HepG2 (cell line): ENCODE measurements around the gene VAPA. TPM values are rescaled to one million over a fixed set of nuclear protein-coding genes. Genes with fewer than 3 reads are reported as not detected.

Experiments used
- ATF7 ChIP-seq, 2 experiments: fragments of 450-650 bp in 1 of 2; sonication (generic) in 1 of 2; formaldehyde crosslinking in 1 of 2; IDR thresholded peaks; 2 replicates each; pipeline versions ENCODE4 v1.4.0 to v1.6.1; 2016 to 2020; ENCODE audit warnings: antibody characterized with exemption in 1 of 2, mild to moderate bottlenecking in 1 of 2, missing genetic modification reagents in 1 of 2
- GATAD2A ChIP-seq: IDR thresholded peaks from 2 replicates; pipeline ENCODE4 v1.6.1; 2016
- HNF4A ChIP-seq: sonication (generic); formaldehyde crosslinking; IDR thresholded peaks from 2 replicates; pipeline ENCODE4 v1.4.0; 2020; ENCODE audit warnings: missing genetic modification reagents
- MYC ChIP-seq: sonication (generic); formaldehyde crosslinking; IDR thresholded peaks from 2 replicates; pipeline ENCODE4 v1.9.0; 2021; ENCODE audit warnings: missing genetic modification reagents, borderline replicate concordance
- ZKSCAN1 ChIP-seq: fragments of 150-350 bp; IDR thresholded peaks from 2 replicates; pipeline ENCODE4 v1.6.1; 2014; ENCODE audit warnings: low read length
- ZNF720 ChIP-seq: sonication (generic); formaldehyde crosslinking; IDR thresholded peaks from 2 replicates; pipeline ENCODE4 v1.4.0; 2020; ENCODE audit warnings: missing genetic modification reagents
- ZNF766 ChIP-seq: sonication (generic); formaldehyde crosslinking; IDR thresholded peaks from 2 replicates; pipeline ENCODE4 v1.5.0; 2020; ENCODE audit warnings: missing genetic modification reagents, borderline replicate concordance
- polyA plus RNA-seq, 8 experiments: library from polyadenylated mRNA; depleted of rRNA in 3 of 8; stranded (reverse) in 7 of 8; unstranded in 1 of 8; fragments of >200 nt; fragmentation: Illumina TruSeq in 4 of 8; extraction: Trizol in 4 of 8; gene quantifications; 2 replicates each; pipeline versions ENCODE4 v1.2.1 to v1.2.3, GENCODE V29; 2011 to 2016; ENCODE audit warnings: low read depth in 4 of 8, missing spikeins in 1 of 8, mixed read lengths in 1 of 8; ENCODE audit not compliant: insufficient read depth in 1 of 8
- total RNA-seq, 5 experiments: library from RNA; depleted of rRNA; stranded (reverse); fragments of >200 nt; fragmentation: Illumina TruSeq; extraction: Trizol; gene quantifications; 2 replicates each; pipeline ENCODE4 v1.2.3, GENCODE V29; 2016; ENCODE audit warnings: low read depth in 1 of 5
- TF ChIP-seq, protein P1 (sequence below): sonication (generic); formaldehyde crosslinking; IDR thresholded peaks from 2 replicates; pipeline ENCODE4 v1.5.1; 2020; ENCODE audit warnings: missing genetic modification reagents, mild to moderate bottlenecking, borderline replicate concordance
- TF ChIP-seq, protein P2 (sequence below): sonication (generic); formaldehyde crosslinking; IDR thresholded peaks from 2 replicates; pipeline ENCODE4 v1.9.0; 2021; ENCODE audit warnings: missing genetic modification reagents, mild to moderate bottlenecking, borderline replicate concordance
- TF ChIP-seq, protein P3 (sequence below): fragments of 450-650 bp; IDR thresholded peaks from 2 replicates; pipeline ENCODE4 v1.6.1; 2017; ENCODE audit warnings: mild to moderate bottlenecking
- TF ChIP-seq, protein P4 (sequence below): sonication (generic); formaldehyde crosslinking; conservative IDR thresholded peaks from 2 replicates; pipeline ENCODE4 v1.8.0; 2022; ENCODE audit warnings: mild to moderate bottlenecking, moderate library complexity, missing genetic modification reagents
- TF ChIP-seq, protein P5 (sequence below): sonication (generic); formaldehyde crosslinking; conservative IDR thresholded peaks from 2 replicates; pipeline ENCODE4 v1.8.0; 2022; ENCODE audit warnings: missing genetic modification reagents

Gene VAPA
- total and polyA plus RNA-seq, 2 of the 13 experiments (the other 11 are each of a cell fraction or from before 2014, with no cell fraction given), result 167 to 294 TPM

DNA sequence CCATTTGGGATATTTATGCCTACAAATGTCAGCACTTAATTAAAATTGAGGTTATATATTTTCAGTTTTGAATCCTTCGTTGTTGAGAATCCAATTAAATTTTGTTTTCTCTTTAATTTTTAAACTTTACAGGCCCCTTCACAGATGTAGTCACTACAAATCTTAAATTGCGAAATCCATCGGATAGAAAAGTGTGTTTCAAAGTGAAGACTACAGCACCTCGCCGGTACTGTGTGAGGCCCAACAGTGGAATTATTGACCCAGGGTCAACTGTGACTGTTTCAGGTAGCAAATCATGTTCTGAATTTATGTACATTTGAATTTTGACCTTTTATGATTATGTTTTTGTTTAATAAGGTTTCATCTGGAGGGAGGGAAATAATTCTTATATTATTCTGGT, 17.9 kb downstream of the VAPA start (continued):
- TF ChIP-seq, protein P1, sequence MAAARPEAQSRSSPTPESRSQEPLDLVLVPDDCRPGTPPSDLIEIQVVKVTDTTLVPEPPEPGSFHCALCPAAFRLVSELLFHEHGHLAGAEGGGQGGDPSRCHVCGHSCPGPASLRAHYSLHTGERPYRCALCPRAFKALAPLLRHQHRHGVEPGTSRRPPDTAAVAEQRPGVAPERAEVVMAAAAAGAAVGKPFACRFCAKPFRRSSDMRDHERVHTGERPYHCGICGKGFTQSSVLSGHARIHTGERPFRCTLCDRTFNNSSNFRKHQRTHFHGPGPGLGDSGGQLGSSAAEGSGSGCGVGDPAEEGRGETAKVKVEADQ (CRISPR knock-in tag), result no peak
- TF ChIP-seq, protein P2, sequence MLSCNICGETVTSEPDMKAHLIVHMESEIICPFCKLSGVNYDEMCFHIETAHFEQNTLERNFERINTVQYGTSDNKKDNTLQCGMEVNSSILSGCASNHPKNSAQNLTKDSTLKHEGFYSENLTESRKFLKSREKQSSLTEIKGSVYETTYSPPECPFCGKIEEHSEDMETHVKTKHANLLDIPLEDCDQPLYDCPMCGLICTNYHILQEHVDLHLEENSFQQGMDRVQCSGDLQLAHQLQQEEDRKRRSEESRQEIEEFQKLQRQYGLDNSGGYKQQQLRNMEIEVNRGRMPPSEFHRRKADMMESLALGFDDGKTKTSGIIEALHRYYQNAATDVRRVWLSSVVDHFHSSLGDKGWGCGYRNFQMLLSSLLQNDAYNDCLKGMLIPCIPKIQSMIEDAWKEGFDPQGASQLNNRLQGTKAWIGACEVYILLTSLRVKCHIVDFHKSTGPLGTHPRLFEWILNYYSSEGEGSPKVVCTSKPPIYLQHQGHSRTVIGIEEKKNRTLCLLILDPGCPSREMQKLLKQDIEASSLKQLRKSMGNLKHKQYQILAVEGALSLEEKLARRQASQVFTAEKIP (CRISPR knock-in tag), result no peak
- TF ChIP-seq GATAD2A (CRISPR knock-in tag), result peak; percentile 37; the same call in 1 of the 2 replicates
- TF ChIP-seq HNF4A, result no peak
- TF ChIP-seq ATF7 (IDR thresholded peaks at IDR 0.05), result no peak
- TF ChIP-seq ATF7 (CRISPR knock-in tag; IDR thresholded peaks at IDR 0.05), result no peak
- TF ChIP-seq, protein P3, sequence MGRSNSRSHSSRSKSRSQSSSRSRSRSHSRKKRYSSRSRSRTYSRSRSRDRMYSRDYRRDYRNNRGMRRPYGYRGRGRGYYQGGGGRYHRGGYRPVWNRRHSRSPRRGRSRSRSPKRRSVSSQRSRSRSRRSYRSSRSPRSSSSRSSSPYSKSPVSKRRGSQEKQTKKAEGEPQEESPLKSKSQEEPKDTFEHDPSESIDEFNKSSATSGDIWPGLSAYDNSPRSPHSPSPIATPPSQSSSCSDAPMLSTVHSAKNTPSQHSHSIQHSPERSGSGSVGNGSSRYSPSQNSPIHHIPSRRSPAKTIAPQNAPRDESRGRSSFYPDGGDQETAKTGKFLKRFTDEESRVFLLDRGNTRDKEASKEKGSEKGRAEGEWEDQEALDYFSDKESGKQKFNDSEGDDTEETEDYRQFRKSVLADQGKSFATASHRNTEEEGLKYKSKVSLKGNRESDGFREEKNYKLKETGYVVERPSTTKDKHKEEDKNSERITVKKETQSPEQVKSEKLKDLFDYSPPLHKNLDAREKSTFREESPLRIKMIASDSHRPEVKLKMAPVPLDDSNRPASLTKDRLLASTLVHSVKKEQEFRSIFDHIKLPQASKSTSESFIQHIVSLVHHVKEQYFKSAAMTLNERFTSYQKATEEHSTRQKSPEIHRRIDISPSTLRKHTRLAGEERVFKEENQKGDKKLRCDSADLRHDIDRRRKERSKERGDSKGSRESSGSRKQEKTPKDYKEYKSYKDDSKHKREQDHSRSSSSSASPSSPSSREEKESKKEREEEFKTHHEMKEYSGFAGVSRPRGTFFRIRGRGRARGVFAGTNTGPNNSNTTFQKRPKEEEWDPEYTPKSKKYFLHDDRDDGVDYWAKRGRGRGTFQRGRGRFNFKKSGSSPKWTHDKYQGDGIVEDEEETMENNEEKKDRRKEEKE, result no peak
- TF ChIP-seq, protein P4, sequence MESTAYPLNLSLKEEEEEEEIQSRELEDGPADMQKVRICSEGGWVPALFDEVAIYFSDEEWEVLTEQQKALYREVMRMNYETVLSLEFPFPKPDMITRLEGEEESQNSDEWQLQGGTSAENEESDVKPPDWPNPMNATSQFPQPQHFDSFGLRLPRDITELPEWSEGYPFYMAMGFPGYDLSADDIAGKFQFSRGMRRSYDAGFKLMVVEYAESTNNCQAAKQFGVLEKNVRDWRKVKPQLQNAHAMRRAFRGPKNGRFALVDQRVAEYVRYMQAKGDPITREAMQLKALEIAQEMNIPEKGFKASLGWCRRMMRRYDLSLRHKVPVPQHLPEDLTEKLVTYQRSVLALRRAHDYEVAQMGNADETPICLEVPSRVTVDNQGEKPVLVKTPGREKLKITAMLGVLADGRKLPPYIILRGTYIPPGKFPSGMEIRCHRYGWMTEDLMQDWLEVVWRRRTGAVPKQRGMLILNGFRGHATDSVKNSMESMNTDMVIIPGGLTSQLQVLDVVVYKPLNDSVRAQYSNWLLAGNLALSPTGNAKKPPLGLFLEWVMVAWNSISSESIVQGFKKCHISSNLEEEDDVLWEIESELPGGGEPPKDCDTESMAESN (CRISPR knock-in tag), result no peak
- TF ChIP-seq ZKSCAN1, result no peak
- no peak for TF ChIP-seq ZNF720 (CRISPR knock-in tag)
- no peak for TF ChIP-seq MYC (CRISPR knock-in tag)
- no peak for TF ChIP-seq ZNF766 (CRISPR knock-in tag)
- TF ChIP-seq, protein P5, sequence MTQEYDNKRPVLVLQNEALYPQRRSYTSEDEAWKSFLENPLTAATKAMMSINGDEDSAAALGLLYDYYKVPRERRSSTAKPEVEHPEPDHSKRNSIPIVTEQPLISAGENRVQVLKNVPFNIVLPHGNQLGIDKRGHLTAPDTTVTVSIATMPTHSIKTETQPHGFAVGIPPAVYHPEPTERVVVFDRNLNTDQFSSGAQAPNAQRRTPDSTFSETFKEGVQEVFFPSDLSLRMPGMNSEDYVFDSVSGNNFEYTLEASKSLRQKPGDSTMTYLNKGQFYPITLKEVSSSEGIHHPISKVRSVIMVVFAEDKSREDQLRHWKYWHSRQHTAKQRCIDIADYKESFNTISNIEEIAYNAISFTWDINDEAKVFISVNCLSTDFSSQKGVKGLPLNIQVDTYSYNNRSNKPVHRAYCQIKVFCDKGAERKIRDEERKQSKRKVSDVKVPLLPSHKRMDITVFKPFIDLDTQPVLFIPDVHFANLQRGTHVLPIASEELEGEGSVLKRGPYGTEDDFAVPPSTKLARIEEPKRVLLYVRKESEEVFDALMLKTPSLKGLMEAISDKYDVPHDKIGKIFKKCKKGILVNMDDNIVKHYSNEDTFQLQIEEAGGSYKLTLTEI (CRISPR knock-in tag), result no peak
